ENCODE data around the gene DGCR8.

Gene DGCR8

DNA sequence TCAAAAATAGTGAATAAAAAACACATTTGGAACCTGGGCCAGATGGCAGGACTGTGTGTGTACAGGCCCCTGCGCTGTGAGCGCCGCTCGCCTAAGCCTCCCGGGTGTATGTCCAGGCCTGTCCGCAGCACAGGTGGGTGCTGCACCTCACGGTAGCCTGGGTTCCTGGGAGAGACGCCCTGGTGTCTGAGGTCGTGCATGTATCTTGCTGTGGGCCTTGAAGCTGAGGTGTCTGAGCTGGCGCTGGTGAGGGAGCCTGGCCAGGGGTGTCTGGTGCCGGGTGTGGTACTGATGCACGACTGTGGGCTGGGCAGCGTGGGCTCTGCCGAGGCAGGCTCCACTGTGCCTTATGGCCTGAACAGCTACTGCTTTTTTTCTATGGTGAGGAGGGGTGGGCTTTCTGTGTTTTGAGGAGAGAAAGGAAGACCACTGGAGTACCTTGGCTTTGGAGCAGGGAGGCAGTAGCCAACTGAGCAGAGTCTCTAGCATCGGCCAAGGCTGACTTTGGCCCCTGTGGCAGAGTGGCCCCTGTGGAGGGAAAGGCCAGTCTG lies 47.4 kb downstream of the DGCR8 start:
- no peak for FAIRE-seq

DNA sequence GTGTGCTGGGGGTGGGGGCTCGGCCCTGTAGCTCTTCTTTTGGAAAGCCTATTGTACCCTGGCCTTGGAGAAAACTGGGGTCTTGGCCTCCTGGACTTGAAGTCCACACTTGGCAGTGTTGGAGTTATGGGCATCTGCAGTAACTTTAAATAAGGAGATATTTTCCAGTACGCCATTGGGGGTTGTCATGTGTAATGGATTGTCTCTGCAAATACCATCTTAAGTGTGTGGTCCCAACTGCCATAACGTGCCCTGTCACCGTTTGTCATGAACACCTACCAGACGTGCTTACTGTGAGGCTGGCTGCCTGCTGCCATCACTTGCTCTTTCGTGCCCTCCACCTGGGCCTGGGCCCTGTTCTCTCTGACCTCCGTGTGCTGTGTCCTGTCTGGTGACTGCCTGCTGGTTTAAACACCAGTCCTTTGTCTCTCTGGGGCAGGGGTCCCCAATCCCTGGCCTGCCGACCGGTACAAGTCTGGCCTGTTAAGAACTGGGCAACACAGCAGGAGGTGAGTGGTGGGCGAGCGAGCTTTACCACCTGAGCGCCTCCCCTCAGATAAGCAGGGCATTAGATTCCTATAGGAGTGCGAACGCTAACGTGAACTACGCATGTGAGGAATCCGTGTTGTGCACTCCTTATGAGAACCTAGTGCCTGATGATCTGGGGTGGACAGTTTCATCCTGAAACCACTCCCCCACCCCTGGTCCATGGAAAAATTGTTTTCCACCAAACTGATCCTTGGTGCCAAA lies 48.0 kb downstream of the DGCR8 start:
- FAIRE-seq: no peak

DNA sequence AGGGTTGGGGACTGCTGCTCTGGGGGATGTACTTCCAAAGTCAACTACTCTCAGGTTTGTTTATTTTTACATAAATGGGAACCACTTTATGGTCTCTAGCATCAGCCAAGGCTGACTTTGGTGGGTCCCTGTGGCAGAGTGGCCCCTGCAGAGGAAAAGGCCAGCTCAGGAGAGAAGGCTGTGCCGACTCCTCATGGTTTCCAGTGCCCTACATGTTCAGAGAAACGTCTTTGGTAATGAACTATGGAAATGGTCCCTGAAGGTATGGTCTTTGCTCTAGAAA lies 48.5 kb downstream of the DGCR8 start:
- FAIRE-seq: no peak

DNA sequence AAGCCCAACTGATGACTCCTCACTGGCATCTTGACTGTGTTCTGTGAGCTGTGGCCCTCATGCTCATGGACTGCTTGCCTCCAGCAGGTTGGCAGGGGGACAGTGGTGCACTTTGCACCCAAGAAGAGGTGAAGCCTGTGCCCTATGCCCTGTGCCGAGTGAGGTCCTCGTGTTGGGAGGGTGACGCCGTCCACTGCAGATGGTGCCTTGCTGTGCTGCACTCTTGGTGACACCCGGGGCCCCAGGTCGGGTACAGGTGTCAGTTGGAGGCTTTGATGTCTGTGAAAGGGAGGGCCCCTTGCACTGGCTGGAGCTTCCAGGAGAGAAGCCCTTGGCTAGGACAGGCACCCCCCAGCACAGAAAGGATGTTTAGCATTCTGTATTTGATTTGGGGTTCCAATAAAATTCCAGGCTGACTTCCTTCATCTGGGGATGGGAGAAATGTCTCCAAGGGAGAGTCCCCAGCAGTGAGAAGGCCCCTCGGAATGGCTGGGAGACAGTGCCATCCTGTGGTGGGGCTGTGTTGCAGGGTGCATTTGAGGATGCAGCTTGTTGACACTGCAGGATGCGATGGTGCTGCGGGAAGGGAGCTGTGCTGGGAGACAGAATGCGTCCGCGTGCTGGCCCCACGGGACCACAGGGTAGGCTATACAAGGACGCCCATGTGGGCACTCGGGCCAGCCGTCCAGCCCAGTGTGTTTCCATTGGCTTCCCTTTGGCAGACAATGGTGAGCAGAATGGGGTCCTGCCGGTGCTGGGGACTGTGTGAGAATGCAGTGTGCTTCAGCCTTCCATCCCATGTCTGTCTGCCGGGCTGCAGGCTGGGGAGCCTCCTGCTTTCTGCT lies 49.1 kb downstream of the DGCR8 start:
- no peak for FAIRE-seq

DNA sequence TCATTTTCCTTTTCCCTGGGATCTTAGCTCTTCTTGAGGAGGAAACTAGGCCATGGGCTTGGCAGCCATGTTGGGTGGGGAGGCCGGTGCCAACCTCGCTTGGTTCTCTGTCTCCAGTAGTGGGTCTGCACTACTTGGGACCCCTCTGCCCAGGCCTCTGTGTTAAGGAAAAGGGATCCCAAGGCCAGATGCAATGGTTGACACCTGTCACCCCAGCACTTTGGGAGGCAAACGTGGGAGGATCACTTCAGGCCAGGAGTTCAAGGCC lies 49.6 kb downstream of the DGCR8 start:
- FAIRE-seq: no peak

DNA sequence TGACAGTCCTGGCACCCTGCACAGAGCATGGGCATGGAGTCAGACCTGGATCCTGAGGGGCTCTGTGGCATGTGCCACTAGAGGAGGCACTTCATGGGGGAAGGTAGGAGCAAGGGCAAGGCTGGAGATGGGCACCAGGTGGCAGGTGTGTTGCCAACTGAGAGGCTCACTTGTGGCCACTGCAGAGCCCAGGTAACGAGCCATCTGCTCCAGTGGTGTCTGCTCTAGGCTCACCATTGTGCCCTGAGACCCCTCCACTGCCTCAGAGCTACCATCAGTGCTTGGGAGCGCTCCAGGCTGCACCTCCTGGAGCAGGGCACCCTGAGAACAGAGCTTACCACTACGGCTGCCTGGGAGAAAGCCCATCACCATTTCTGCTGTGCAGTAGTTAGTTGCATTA lies 50.3 kb downstream of the DGCR8 start:
- FAIRE-seq: no peak

DNA sequence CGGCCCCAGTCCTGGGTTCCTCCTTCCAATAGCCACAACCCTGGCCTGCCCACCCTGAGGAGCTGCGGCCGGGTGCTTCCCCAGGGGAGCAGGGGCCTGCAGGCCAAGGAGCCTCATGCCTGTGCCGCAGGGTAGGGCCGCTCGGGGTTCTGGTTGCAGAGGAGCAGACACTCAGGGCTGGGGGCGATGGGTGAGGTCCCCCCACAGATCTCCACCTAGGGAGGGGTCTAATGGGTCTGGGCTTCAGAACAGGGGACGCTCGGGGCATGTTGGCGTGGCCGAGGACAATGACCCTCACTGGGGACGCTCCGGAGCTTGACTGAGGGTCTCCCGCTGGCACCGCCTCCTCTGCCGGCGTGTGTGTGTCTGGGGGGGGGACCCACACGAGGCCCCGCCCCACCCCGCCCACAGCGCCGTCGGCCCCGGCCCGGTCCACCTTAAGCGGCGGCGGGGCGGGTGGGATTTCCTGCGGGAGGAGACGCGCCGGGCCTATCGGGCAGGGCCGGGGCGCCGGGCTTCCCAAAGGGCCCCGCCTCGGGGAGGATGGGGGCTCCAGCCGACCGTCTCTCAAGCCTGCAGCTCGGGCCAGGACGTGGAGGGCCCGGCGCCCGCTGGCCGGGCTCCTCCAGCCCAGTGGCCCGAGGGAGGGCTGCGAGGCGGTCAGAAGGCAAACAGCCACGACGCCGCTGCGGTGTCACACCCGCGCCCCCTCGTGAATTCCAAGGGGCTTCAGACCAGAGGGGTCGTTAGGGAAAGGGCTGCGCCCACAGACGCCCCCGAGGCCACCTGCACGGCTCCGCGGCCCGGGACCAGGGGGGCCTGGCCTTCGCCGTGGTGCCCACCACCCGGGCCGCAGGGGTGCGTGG lies 50.9 kb downstream of the DGCR8 start:
- FAIRE-seq: no peak

DNA sequence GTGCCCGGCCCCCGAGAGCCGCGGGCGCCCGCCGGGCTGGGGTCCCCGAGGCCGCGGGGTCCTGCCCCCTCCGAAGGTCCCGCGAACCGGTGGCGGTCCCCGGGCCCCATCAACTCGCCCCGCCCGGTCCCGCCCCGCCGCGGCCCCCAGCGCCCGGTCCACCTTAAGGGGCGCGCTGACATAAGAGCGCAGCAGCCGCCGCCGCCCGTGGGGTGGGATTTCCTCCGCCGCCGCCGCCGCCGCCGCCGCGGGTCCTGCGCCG lies 51.5 kb downstream of the DGCR8 start, which contains the start of gene ZDHHC8:
TSS of gene ZDHHC8 (plus strand) at position 208 of the 262 bp plus-strand sequence. CDS start 144 bp downstream, outside the sequence.
- no peak for FAIRE-seq

DNA sequence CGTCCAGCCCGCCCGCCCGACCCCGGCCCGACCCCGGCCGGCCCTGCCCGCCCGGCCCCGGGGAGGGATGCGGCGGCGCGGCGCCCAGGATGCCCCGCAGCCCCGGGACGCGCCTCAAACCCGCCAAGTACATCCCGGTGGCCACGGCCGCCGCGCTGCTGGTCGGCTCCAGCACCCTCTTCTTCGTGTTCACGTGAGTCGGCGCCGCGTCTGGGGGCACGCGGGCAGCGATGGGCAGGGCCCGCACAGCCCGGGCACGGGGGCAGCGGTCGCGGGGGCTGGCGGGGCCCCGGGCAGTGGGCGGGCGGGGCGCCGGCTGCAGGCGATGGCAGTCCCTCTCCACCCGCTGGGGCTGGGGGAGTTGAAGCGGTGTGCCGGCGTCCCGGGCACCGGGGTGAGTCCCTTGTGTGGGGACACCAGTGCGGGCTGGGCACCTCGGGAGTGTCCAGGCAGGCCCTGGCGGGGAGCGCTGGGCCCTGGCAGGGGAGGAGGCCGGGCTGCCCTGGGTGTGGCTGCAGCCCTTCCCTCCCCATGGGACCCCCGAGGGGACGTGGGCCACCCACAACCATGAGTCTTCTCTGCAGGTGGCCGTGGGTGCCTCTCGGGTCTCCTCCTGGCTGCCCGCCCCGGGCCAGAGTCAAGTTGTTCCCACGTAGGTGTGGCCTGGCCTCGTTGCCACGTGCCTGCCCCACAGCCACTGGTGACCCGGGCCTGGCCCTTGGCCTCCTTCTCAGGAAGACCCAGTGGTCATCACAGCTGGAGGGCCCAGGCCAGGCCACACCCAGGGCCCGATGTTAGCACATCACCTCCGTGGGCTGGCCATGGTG lies 52.0 kb downstream of the DGCR8 start:
- no peak for FAIRE-seq

DNA sequence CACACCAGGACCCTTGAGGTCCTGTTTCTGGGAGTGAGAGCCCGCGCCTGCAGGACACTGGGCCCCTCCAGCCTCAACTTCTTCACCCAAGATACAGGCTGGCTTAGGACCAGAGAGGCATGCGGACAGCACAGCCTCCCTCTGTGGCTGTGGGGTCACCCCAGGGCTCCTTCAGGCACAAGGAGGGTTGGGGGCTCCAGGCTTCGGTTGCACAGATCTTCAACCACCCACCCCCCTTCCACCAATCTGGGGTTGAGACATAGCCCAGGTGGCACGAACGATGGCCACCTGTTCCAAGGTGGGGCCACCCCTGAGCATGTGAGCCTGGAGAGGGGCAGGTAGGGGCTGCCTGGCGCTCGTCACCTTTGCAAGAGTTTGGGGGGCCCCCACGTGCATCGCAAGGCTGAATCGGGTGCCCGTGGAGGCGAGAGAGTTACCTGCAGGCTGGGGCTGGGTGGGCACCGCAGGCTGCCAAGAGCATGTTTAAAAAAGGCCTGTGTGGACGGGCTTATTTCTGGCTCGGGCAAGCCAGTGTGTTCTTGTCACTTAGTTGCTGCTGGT lies 52.7 kb downstream of the DGCR8 start:
- FAIRE-seq: no peak

DNA sequence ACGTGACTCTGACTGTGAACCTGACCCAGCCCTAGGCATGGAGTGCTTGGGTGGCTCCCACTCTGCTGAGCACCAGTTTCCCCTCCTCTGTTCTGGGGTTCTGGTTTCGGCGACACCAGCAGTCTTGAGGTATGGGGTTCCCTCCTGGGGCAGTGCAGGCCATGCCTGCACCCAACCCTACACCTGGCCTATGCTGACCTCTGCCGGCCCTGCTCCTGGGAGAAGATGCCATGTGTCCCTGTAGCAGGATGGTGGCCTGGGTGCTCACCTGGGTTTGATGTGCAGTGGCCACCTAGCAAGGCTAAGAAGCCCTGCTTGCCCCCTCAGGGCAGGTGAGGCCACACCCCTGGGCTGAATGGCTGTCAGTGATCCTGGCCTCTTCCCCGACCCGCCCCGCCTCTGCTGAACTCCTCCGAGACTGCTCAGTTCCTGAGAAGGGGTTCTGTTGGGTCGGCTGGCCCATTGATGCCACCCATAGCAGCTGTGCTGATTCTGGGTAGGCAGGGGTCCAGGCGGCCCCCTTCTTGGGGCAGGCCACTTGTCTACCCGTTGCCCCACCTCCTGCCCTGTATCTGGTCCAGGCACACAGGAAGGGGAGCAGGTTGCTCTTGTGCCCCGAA lies 54.0 kb downstream of the DGCR8 start:
- FAIRE-seq: no peak

DNA sequence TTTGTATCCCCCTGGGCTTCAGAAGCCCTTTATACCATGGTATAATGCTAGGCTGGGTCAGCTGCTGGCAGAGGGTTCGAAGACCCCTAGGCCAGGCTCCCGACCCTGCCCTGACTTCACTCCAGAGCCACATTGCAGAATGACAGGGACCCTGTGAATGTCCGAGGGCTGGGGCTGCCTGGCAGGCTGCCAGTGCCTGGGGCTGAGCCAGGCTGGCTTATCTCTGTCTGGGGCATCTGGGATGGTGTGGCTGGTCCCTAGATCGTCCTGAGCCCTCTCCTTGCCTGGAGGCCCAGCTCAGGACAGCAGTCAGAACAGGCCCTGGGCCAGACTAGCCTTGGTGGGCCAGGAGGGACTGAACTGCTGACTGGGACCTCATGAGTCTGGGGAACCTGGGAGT lies 55.2 kb downstream of the DGCR8 start:
- FAIRE-seq: no peak

DNA sequence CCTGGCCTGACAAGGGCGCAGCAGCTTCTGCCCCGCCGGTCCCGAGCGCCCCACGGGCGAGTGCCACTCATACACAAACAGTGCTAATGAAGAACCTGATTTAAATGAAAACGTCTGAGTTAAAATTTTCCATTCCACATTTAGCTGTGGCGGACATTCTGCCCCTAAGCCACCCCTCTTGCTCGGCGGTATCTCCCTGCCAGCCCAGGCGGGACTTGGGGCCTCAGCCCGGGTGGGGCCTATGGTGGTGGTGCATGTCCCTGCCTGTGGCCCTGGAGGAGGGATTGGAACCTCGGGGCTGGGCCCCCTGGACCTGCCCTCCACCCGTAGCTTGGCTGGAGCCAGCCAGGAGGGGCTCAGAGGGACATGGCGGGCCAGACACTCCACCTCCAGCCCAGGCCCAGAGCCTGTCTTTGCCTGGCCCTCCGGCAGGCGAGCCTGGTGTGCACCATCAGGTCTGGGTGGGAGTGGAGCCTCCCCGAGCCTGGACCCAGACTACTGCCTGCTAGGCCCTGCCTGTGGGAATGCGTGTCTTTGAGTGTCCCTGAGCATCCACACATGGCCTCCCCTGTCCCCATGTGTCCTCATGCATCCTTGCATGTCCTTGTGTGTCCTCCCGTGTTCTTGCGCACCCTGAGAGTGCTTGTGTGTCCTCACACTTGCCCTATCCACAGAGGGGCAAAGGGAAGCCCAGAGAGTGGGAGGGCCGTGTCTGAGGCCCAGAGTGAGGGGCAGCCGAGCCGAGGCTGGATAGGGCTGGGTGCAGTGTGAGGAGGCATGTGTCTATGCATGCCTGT lies 56.0 kb downstream of the DGCR8 start:
- FAIRE-seq: no peak

DNA sequence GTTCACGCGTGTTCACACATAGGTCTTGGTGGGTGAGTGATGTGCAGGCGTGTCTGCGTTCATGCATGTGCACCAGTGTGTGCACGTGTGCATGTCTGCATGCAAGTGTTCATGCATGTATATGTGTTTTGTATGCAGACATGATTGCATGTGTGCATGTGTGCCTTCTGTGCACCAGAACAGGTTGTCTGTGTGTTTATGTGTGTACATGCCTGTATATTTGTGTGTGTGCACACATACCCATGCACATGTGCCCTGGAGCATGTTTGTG lies 56.5 kb downstream of the DGCR8 start:
- no peak for FAIRE-seq

DNA sequence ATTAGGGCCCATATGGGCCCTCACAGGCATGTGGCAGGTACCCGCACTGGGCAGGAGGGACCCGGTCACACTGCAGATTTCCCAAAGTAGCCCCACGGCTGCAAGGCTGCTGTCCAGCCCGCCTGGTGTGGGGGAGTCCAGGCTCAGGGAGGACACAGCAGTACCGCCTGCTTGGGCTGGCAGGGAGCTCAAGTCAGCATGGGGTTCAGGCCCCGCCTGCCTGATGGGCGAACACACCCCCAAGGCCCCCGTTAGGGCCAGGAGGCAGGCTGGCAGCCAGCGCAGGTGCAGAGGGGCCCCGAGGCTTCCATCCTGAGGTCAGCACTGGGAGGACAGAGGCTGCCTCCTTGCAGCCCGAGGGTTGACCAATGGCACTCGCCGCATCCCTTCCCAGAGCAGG lies 57.1 kb downstream of the DGCR8 start:
- no peak for FAIRE-seq

DNA sequence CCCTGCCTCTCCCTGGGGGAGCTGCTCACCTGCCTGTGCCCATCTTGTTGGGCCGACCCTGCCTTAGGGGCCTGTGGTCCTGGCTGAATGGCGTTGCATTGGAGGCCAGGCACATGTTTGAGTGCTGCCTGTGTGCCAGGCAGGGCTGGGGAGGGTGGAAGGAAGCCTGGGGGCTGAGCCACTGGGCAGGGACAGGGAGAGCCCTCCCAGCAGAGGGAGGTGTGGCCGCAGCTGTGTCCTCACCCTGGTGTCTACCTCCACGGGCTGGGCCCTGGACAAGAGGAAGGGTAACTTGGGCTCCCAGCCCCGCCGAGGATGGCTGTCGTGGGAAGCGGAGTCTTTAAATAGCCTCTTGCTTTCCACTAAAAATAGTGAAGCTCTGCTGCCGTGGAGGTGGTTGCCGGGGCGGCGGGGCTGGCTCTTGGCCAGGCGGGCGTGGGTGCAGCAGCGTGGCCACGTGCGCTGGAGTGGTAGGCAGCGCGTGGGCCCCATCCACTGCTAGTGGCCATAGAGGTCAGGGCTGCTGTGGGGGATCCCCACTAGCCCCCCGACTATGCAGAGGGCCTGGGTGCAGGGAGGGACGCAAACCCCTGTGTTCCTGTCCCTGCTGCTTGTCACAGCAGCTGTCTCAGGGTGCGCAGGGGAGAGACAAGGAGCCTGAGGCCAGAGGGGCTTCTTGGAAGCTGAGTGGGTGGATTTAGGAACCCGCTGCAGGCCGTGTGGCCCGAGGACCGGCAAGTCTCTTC lies 57.8 kb downstream of the DGCR8 start:
- FAIRE-seq: no peak

DNA sequence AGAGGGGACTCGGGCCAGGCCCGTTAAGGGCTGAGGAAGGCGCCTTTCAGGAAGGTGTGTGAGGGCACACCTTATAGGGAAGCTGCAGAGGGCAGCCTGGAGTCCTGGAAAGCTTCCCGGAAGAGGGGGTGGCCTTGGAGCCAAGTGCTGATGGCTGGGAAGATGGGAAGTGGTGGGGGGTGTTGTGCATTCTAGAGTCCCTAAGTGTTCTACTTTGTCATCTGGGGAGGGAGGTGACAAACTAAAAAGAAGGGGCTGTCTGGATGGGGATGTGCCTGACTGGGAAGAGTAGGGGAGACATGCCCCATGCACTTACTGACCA lies 58.3 kb downstream of the DGCR8 start:
- FAIRE-seq: no peak

DNA sequence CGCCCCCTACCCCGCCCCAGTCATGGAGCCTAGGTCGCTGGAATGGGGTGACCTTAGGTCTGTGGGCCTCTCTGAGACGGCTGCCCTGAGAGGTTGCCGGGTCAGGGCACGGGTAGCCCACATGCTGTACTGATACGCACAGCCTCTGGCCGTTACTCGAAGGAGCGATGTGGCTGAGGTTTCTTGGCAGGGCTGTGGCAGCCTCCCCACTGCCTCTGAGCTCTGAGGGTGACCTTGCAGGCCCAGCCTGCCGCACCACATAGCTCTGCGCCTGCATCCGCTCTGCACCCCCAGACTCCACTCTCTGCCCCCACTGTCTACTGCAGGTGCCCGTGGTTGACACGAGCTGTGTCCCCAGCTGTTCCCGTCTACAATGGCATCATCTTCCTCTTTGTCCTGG lies 58.8 kb downstream of the DGCR8 start:
- FAIRE-seq: no peak

DNA sequence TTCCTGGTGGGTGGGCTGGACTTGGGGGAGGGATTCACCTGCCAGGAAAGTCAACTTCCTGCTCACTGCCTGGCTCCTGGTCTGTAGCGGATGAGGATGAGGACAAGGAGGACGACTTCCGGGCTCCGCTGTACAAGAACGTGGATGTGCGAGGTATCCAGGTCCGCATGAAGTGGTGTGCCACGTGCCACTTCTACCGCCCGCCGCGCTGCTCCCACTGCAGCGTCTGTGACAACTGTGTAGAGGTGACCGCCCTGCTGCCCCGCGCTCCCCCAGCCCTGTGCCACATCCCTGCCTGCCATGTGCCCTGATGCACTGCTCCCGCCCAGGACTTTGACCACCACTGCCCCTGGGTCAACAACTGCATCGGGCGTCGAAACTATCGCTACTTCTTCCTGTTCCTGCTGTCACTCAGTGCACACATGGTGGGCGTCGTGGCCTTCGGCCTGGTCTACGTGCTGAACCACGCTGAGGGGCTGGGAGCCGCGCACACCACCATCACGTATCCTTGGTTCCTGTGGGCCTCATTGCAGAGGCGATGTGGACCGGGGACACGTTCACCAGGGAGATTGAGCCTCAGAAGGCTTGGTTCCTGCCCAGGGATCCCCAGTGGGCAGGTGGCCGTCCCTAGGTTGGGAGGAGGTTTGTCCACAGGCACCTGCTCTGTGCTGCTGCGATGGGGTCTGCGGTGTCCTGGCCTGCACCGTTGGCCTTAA lies 59.5 kb downstream of the DGCR8 start:
- FAIRE-seq: no peak

DNA sequence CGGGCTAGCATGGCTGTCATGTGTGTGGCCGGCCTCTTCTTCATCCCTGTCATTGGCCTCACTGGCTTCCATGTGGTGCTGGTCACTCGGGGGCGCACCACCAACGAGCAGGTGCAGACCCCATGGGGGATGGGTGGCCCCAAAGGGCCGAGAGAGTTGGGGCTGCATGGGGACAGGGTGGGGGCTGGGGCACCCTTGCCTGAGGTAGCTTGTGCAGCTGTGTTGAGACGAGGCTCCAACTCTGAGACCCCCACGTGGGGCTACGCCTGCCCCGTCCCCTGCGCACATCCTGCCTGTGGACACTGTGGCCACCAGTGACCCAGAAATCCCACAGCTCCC lies 60.0 kb downstream of the DGCR8 start:
- no peak for FAIRE-seq

All from A204.1 (cell line).